ENCODE data around the gene MGRN1.

The MGRN1 gene

GRCh38 chr16:4633910-4634635, 9.4 kb downstream of the MGRN1 start:
- no peak for DNase-seq (ENCODE audit: low read depth)
- TF ChIP-seq CTCF (conservative IDR thresholded peaks at IDR 0.05; ENCODE audit: low read length) = no peak
- no peak overlapping the region for H3K4me3 ChIP-seq (ENCODE audit: low read length)

GRCh38 chr16:4634768-4635167, 10.1 kb downstream of the MGRN1 start:
- TF ChIP-seq CTCF (conservative IDR thresholded peaks at IDR 0.05; ENCODE audit: low read length) = no peak
- H3K4me3 ChIP-seq (ENCODE audit: low read length) = no peak overlapping the region
- no peak for DNase-seq (ENCODE audit: low read depth)

- H3K4me3 ChIP-seq (ENCODE audit: low read length) = no peak overlapping the region
- no peak for TF ChIP-seq CTCF (conservative IDR thresholded peaks at IDR 0.05; ENCODE audit: low read length)
- DNase-seq (ENCODE audit: low read depth) = no peak
Measured at GRCh38 chr16:4636196-4636595, 11.6 kb downstream of the MGRN1 start.

GRCh38 chr16:4637501-4638166, 13.0 kb downstream of the MGRN1 start:
- TF ChIP-seq CTCF (conservative IDR thresholded peaks at IDR 0.05; ENCODE audit: low read length) = no peak
- no peak for DNase-seq (ENCODE audit: low read depth)
- no peak overlapping the region for H3K4me3 ChIP-seq (ENCODE audit: low read length)

GRCh38 chr16:4639899-4640509, 15.4 kb downstream of the MGRN1 start:
- no peak overlapping the region for H3K4me3 ChIP-seq (ENCODE audit: low read length)
- no peak for TF ChIP-seq CTCF (conservative IDR thresholded peaks at IDR 0.05; ENCODE audit: low read length)
- DNase-seq (ENCODE audit: low read depth) = no peak

GRCh38 chr16:4640572-4641305, 16.1 kb downstream of the MGRN1 start:
- peak; percentile 33 for DNase-seq (ENCODE audit: low read depth)
- no peak overlapping the region for H3K4me3 ChIP-seq (ENCODE audit: low read length)
- TF ChIP-seq CTCF (conservative IDR thresholded peaks at IDR 0.05; ENCODE audit: low read length) = no peak

Data from AG10803 (cell line).